Gastroesophageal sphincter (tissue), 4 donors: ENCODE data around the gene PRR35. TPM values are rescaled to one million over a fixed set of nuclear protein-coding genes. Genes with fewer than 3 reads are reported as not detected.
A peak's percentile ranks its signal among the peaks of the same experiment; 100 is the strongest.

Experiments
- ATAC-seq: fragments of 150-250 bp; one replicate; pipeline ENCODE4 v1.9.1; 2016; ENCODE audit warnings: mild to moderate bottlenecking, moderate library complexity
- H3K27ac ChIP-seq, 4 donors: fragments of 200-600 bp; sonication (generic) in 3 of 4; 1 replicate in 3 of 4; 2 replicates in 1 of 4; pipeline ENCODE4 v1.5.1; 2016 to 2019
- H3K27me3 ChIP-seq: fragments of 200-600 bp; sonication (generic); one replicate; pipeline ENCODE4 v1.5.1; 2019
- H3K36me3 ChIP-seq, 2 donors: fragments of 200-600 bp; sonication (generic); one replicate each; pipeline ENCODE4 v1.5.1; 2019; ENCODE audit warnings: control low read depth in 1 of 2
- H3K4me1 ChIP-seq, 3 donors: fragments of 200-600 bp; sonication (generic); 1 replicate in 2 of 3; 2 replicates in 1 of 3; pipeline ENCODE4 v1.5.1; 2016 to 2019; ENCODE audit warnings: control low read depth in 2 of 3
- H3K4me3 ChIP-seq, 2 donors: fragments of 200-600 bp; sonication (generic); one replicate each; pipeline ENCODE4 v1.5.1; 2019; ENCODE audit warnings: mild to moderate bottlenecking in 1 of 2, moderate library complexity in 1 of 2
- H3K9me3 ChIP-seq, 3 donors: fragments of 200-600 bp; sonication (generic); one replicate each; pipeline ENCODE4 v1.5.1; 2017 to 2019; ENCODE audit warnings: control low read depth in 2 of 3
- CTCF ChIP-seq, 4 experiments: fragments of 200-600 bp in 2 of 4; fragments of 450-650 bp in 2 of 4; sonication (generic) in 1 of 4; IDR thresholded peaks; one replicate each; pipeline ENCODE4 v1.5.1; 2017 to 2019; ENCODE audit warnings: antibody characterized with exemption in 4 of 4, mild to moderate bottlenecking in 2 of 4, moderate library complexity in 2 of 4
- EP300 ChIP-seq: sonication (generic); formaldehyde crosslinking; IDR thresholded peaks from one replicate; pipeline ENCODE4 v1.6.1; 2017; ENCODE audit warnings: antibody characterized with exemption, mild to moderate bottlenecking
- POLR2A ChIP-seq, 2 donors: fragments of 450-650 bp; IDR thresholded peaks; one replicate each; pipeline ENCODE4 v1.6.1; 2017; ENCODE audit warnings: antibody characterized with exemption in 2 of 2, mild to moderate bottlenecking in 2 of 2, moderate library complexity in 1 of 2
- POLR2AphosphoS5 ChIP-seq: sonication (generic); formaldehyde crosslinking; IDR thresholded peaks from one replicate; pipeline ENCODE4 v1.6.1; 2017; ENCODE audit warnings: antibody characterized with exemption
- WGBS, 2 donors: methylation state at CpG; one replicate each; pipeline ENCODE4 v1.1.5; 2018; ENCODE audit warnings: low coverage in 1 of 2; 5-methylcytosine and 5-hydroxymethylcytosine counted together
- total RNA-seq, 4 donors: library from RNA; depleted of rRNA; stranded (reverse); fragments of >200 nt; gene quantifications; one replicate each; pipeline ENCODE4 v1.1.0, GENCODE V29; 2016

PRR35 gene
- total RNA-seq, 4 donors from 2014 or later = not detected

- no peak for ATAC-seq
- 70 to 100% methylated on average over 1 to 2 of the region's 54 CpGs for WGBS, 2 donors
- H3K9me3 ChIP-seq = no peaks in the 10 kb centered on the region
- H3K36me3 ChIP-seq = peaks cover 0 to 39% of the 10 kb centered on the region in 2 donors
- H3K27ac ChIP-seq = no peak overlapping the region
- H3K4me1 ChIP-seq = peaks cover 0 to 11% (median 4%) of the 10 kb centered on the region in 3 donors
- peaks cover 23% of the 10 kb centered on the region for H3K27me3 ChIP-seq
- peak overlapping the region in 1 of 2 donors; percentile 7 for H3K4me3 ChIP-seq
- TF ChIP-seq POLR2AphosphoS5 (no peak), POLR2A (IDR thresholded peaks at IDR 0.05) (no peak), EP300 (no peak), CTCF (IDR thresholded peaks at IDR 0.05) (no peak)
Measured at GRCh38 chr16:554640-555365, 5.4 kb upstream of the PRR35 start.

GRCh38 chr16:555528-556473 lies 4.4 kb upstream of the PRR35 start:
- no peak for TF ChIP-seq POLR2AphosphoS5
- no peak for TF ChIP-seq POLR2A (IDR thresholded peaks at IDR 0.05)
- TF ChIP-seq EP300 = no peak
- TF ChIP-seq CTCF (IDR thresholded peaks at IDR 0.05) = no peak
- H3K4me3 ChIP-seq = no peak overlapping the region
- H3K36me3 ChIP-seq = peaks cover 0 to 32% of the 10 kb centered on the region in 2 donors
- peaks cover 33% of the 10 kb centered on the region for H3K27me3 ChIP-seq
- H3K9me3 ChIP-seq = no peaks in the 10 kb centered on the region
- WGBS, 2 donors = 87% methylated on average over 3 of the region's 32 CpGs; no CpG with 5 or more reads in 1 of the 2 donors
- H3K4me1 ChIP-seq = peaks cover 0 to 21% (median 5%) of the 10 kb centered on the region in 3 donors
- no peak overlapping the region for H3K27ac ChIP-seq
- ATAC-seq = no peak

GRCh38 chr16:556474-557173 lies 3.6 kb upstream of the PRR35 start:
- WGBS, 2 donors = 92% methylated on average over 2 of the region's 32 CpGs; no CpG with 5 or more reads in 1 of the 2 donors
- H3K27me3 ChIP-seq = peaks cover 41% of the 10 kb centered on the region
- TF ChIP-seq POLR2A (IDR thresholded peaks at IDR 0.05) (no peak), POLR2AphosphoS5 (no peak), EP300 (no peak), CTCF (IDR thresholded peaks at IDR 0.05) (no peak)
- H3K4me1 ChIP-seq = peaks cover 0 to 23% (median 5%) of the 10 kb centered on the region in 3 donors
- peaks cover 0 to 26% of the 10 kb centered on the region in 2 donors for H3K36me3 ChIP-seq
- H3K27ac ChIP-seq = no peak overlapping the region
- ATAC-seq = no peak
- no peak overlapping the region for H3K4me3 ChIP-seq
- no peaks in the 10 kb centered on the region for H3K9me3 ChIP-seq

GRCh38 chr16:557463-558297 lies 2.5 kb upstream of the PRR35 start:
- TF ChIP-seq CTCF (IDR thresholded peaks at IDR 0.05) (no peak), EP300 (no peak), POLR2A (IDR thresholded peaks at IDR 0.05) (no peak), POLR2AphosphoS5 (no peak)
- Histone ChIP-seq H3K36me3 (peaks cover 0 to 15% of the 10 kb centered on the region in 2 donors), H3K27me3 (peaks cover 48% of the 10 kb centered on the region), H3K4me3 (no peak overlapping the region), H3K4me1 (peaks cover 0 to 23% (median 5%) of the 10 kb centered on the region in 3 donors), H3K27ac (no peak overlapping the region), H3K9me3 (no peaks in the 10 kb centered on the region)
- WGBS, 2 donors = 60% methylated on average over 3 of the region's 23 CpGs; no CpG with 5 or more reads in 1 of the 2 donors
- ATAC-seq = no peak
